GM12892 (cell line): ENCODE results near the gene FRMD5.

ENCODE experiments used
- POLR2A ChIP-seq: IDR thresholded peaks from 2 replicates; pipeline ENCODE4 v1.6.1; 2011; ENCODE audit warnings: low read depth, low read length, control low read depth
- POLR2AphosphoS5 ChIP-seq: IDR thresholded peaks from 2 replicates; pipeline ENCODE4 v1.6.1; 2011; ENCODE audit warnings: low read depth, low read length, control low read depth

DNA sequence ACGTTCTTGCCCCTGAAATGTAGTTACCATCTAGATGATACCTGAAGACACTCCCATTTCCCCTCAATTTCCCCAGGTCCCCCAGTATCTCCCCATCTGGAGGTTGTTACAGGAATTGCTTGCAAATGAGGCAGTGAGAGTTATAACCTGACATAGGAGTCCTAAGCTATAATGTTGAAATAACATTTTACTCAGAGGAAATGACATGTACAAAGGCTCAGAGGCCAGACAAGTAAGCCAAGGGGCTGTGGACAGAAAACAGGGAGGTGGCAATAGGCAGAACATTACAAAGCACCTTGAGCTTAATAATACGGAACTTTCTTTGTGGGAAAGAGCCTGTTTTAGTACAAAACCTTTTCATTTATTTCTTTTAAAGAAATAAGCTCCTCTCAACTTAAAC is 171.9 kb downstream of the FRMD5 start:
- TF ChIP-seq POLR2AphosphoS5 (no peak), POLR2A (no peak)
